WTC11 (cell line): Measurements from ENCODE around the gene EPHA6. TPM values are rescaled to one million over a fixed set of nuclear protein-coding genes. Genes with fewer than 3 reads are reported as not detected.

Experiments
- ATAC-seq: fragments of 200-7000 bp; cut with Tn5 transposase; 2 replicates; pipeline ENCODE4 v1.10.0; 2021; ENCODE audit warnings: mild to moderate bottlenecking, moderate library complexity
- CTCF ChIA-PET: fragments of 300-600 bp; sonication (Branson Sonifier 250); formaldehyde crosslinking; loops from one replicate; lab custom pipeline; 2021; ENCODE audit warnings: antibody characterized with exemption; lab: Charles Lee
- POLR2A ChIA-PET: fragments of 350-600 bp; sonication (Branson Sonifier 250); formaldehyde crosslinking; loops from one replicate; lab custom pipeline; 2021; ENCODE audit warnings: antibody characterized with exemption; lab: Charles Lee
- DNase-seq: peaks from one replicate; pipeline ENCODE4 v3.0.0; 2021; ENCODE audit warnings: low spot score
- H3K27ac Mint-ChIP-seq: 2 replicates; pipeline ENCODE4 v1.8.0; 2021; ENCODE audit warnings: mixed read lengths
- H3K27me3 Mint-ChIP-seq: 2 replicates; pipeline ENCODE4 v1.8.0; 2021; ENCODE audit warnings: low read depth, mild to moderate bottlenecking, moderate library complexity, mixed read lengths
- H3K36me3 Mint-ChIP-seq: 2 replicates; pipeline ENCODE4 v1.8.0; 2021; ENCODE audit warnings: mixed read lengths
- H3K4me1 Mint-ChIP-seq: 2 replicates; pipeline ENCODE4 v1.8.0; 2022; ENCODE audit warnings: mixed read lengths
- H3K4me3 Mint-ChIP-seq: 2 replicates; pipeline ENCODE4 v1.8.0; 2021; ENCODE audit warnings: mild to moderate bottlenecking, moderate library complexity, mixed read lengths
- H3K9me3 Mint-ChIP-seq: 2 replicates; pipeline ENCODE4 v1.8.0; 2021; ENCODE audit warnings: mixed read lengths
- CREB1 ChIP-seq: sonication (generic); formaldehyde crosslinking; IDR thresholded peaks from 2 replicates; pipeline ENCODE4 v1.8.0; 2023; ENCODE audit warnings: mild to moderate bottlenecking, missing genetic modification reagents
- CREM ChIP-seq: sonication (generic); formaldehyde crosslinking; IDR thresholded peaks from 2 replicates; pipeline ENCODE4 v1.8.1; 2022; ENCODE audit warnings: mild to moderate bottlenecking, missing genetic modification reagents, moderate library complexity
- E2F1 ChIP-seq: sonication (generic); formaldehyde crosslinking; IDR thresholded peaks from 2 replicates; pipeline ENCODE4 v1.8.0; 2022; ENCODE audit warnings: mild to moderate bottlenecking, missing genetic modification reagents
- E2F5 ChIP-seq: sonication (generic); formaldehyde crosslinking; IDR thresholded peaks from 2 replicates; pipeline ENCODE4 v1.8.1; 2022; ENCODE audit warnings: mild to moderate bottlenecking, moderate library complexity, missing genetic modification reagents
- ELF4 ChIP-seq: sonication (generic); formaldehyde crosslinking; IDR thresholded peaks from 2 replicates; pipeline ENCODE4 v1.8.1; 2022; ENCODE audit warnings: low read depth, mild to moderate bottlenecking, moderate library complexity, missing genetic modification reagents
- ERG ChIP-seq: fragments of 250-450 bp; sonication (Bioruptor Pico); IDR thresholded peaks from 2 replicates; pipeline ENCODE4 v1.8.0; 2021; ENCODE audit warnings: mild to moderate bottlenecking
- FOXK1 ChIP-seq: sonication (generic); formaldehyde crosslinking; IDR thresholded peaks from 2 replicates; pipeline ENCODE4 v1.8.0; 2022; ENCODE audit warnings: mild to moderate bottlenecking, moderate library complexity, missing genetic modification reagents
- GABPB1 ChIP-seq: sonication (generic); formaldehyde crosslinking; IDR thresholded peaks from 2 replicates; pipeline ENCODE4 v1.8.1; 2023; ENCODE audit warnings: mild to moderate bottlenecking, missing genetic modification reagents
- GRHL2 ChIP-seq: fragments of 250-450 bp; sonication (Bioruptor Pico); IDR thresholded peaks from 2 replicates; pipeline ENCODE4 v1.8.0; 2022; ENCODE audit warnings: mild to moderate bottlenecking, moderate library complexity; ENCODE audit not compliant: insufficient replicate concordance, severe bottlenecking
- JAZF1 ChIP-seq: fragments of 250-450 bp; sonication (Bioruptor Pico); IDR thresholded peaks from 2 replicates; pipeline ENCODE4 v1.9.0; 2021; ENCODE audit warnings: moderate library complexity, mild to moderate bottlenecking, inconsistent platforms
- KAT7 ChIP-seq: sonication (generic); formaldehyde crosslinking; IDR thresholded peaks from 2 replicates; pipeline ENCODE4 v1.8.1; 2023; ENCODE audit warnings: missing genetic modification reagents, mild to moderate bottlenecking, borderline replicate concordance
- MXD4 ChIP-seq: fragments of 250-450 bp; sonication (Bioruptor Pico); IDR thresholded peaks from 2 replicates; pipeline ENCODE4 v1.8.0; 2021; ENCODE audit warnings: mild to moderate bottlenecking, moderate library complexity, borderline replicate concordance
- MYBL2 ChIP-seq: sonication (generic); formaldehyde crosslinking; IDR thresholded peaks from 2 replicates; pipeline ENCODE4 v1.8.1; 2023; ENCODE audit warnings: mild to moderate bottlenecking, moderate library complexity, missing genetic modification reagents
- NFE2L1 ChIP-seq: sonication (generic); formaldehyde crosslinking; IDR thresholded peaks from 2 replicates; pipeline ENCODE4 v1.8.1; 2023; ENCODE audit warnings: missing genetic modification reagents
- NR2C2 ChIP-seq: sonication (generic); formaldehyde crosslinking; IDR thresholded peaks from 2 replicates; pipeline ENCODE4 v1.8.0; 2022; ENCODE audit warnings: mild to moderate bottlenecking, missing genetic modification reagents
- STAT6 ChIP-seq: sonication (generic); formaldehyde crosslinking; conservative IDR thresholded peaks from 2 replicates; pipeline ENCODE4 v1.8.1; 2023; ENCODE audit warnings: mild to moderate bottlenecking, low read depth, missing genetic modification reagents, moderate library complexity
- USF1 ChIP-seq: sonication (generic); formaldehyde crosslinking; IDR thresholded peaks from 2 replicates; pipeline ENCODE4 v1.8.0; 2022; ENCODE audit warnings: mild to moderate bottlenecking, missing genetic modification reagents
- USF2 ChIP-seq: sonication (generic); formaldehyde crosslinking; IDR thresholded peaks from 2 replicates; pipeline ENCODE4 v1.8.1; 2023; ENCODE audit warnings: mild to moderate bottlenecking, missing genetic modification reagents, moderate library complexity
- ZNF232 ChIP-seq: sonication (generic); formaldehyde crosslinking; IDR thresholded peaks from 2 replicates; pipeline ENCODE4 v1.8.0; 2022; ENCODE audit warnings: mild to moderate bottlenecking, missing genetic modification reagents
- ZNF263 ChIP-seq: sonication (generic); formaldehyde crosslinking; IDR thresholded peaks from 2 replicates; pipeline ENCODE4 v1.8.1; 2022; ENCODE audit warnings: low read depth, mild to moderate bottlenecking, moderate library complexity, missing genetic modification reagents
- ZNF423 ChIP-seq: fragments of 250-450 bp; sonication (Bioruptor Pico); IDR thresholded peaks from 2 replicates; pipeline ENCODE4 v2.1.2; 2022; ENCODE audit warnings: mild to moderate bottlenecking, moderate library complexity
- ZNF512 ChIP-seq: sonication (generic); formaldehyde crosslinking; IDR thresholded peaks from 2 replicates; pipeline ENCODE4 v1.8.1; 2022; ENCODE audit warnings: missing genetic modification reagents, borderline replicate concordance
- ZNF671 ChIP-seq: fragments of 250-450 bp; sonication (Bioruptor Pico); IDR thresholded peaks from 2 replicates; pipeline ENCODE4 v1.8.0; 2021; ENCODE audit warnings: mild to moderate bottlenecking
- total RNA-seq: library from RNA; stranded (reverse); gene quantifications from 3 replicates; pipeline ENCODE4 v1.2.3, GENCODE V29; 2021

The EPHA6 gene
- total RNA-seq, 1 experiment from 2014 or later, result 2.1 TPM

- ChIA-PET CTCF (no interaction called here), POLR2A (no interaction called here)
- Mint-ChIP-seq H3K4me1 (peaks cover 6% of the 10 kb centered on the region), H3K9me3 (no peaks in the 10 kb centered on the region), H3K4me3 (no peak overlapping the region), H3K27me3 (no peaks in the 10 kb centered on the region), H3K27ac (no peak overlapping the region), H3K36me3 (no peaks in the 10 kb centered on the region)
- ATAC-seq, result no peak
- DNase-seq, result no peak
- no peak for TF ChIP-seq JAZF1 (CRISPR knock-in tag)
- no peak for TF ChIP-seq STAT6 (CRISPR knock-in tag)
- no peak for TF ChIP-seq FOXK1 (CRISPR knock-in tag)
- no peak for TF ChIP-seq ZNF263 (CRISPR knock-in tag)
- no peak for TF ChIP-seq CREM (CRISPR knock-in tag)
- TF ChIP-seq E2F1, result no peak
- TF ChIP-seq ELF4 (CRISPR knock-in tag), result no peak
- TF ChIP-seq CREB1 (CRISPR knock-in tag), result no peak
- TF ChIP-seq MXD4 (CRISPR knock-in tag), result no peak
- no peak for TF ChIP-seq E2F5
- TF ChIP-seq ZNF232 (CRISPR knock-in tag), result no peak
Measured at GRCh38 chr3:97674461-97674860, 860.1 kb downstream of the EPHA6 start.

- Mint-ChIP-seq H3K4me1 (no peaks in the 10 kb centered on the region), H3K27ac (no peak overlapping the region), H3K27me3 (no peaks in the 10 kb centered on the region), H3K4me3 (no peak overlapping the region), H3K36me3 (no peaks in the 10 kb centered on the region), H3K9me3 (no peaks in the 10 kb centered on the region)
- CTCF ChIA-PET, result no interaction called here
- ATAC-seq (no peak), DNase-seq (no peak)
- no peak for TF ChIP-seq ZNF671 (CRISPR knock-in tag)
- no peak for TF ChIP-seq ZNF423 (CRISPR knock-in tag)
- TF ChIP-seq NFE2L1, result no peak
- TF ChIP-seq ZNF512, result no peak
- no peak for TF ChIP-seq GRHL2 (CRISPR knock-in tag)
- no peak for TF ChIP-seq FOXK1 (CRISPR knock-in tag)
- TF ChIP-seq USF2, result no peak
- no peak for TF ChIP-seq ERG (CRISPR knock-in tag)
- no peak for TF ChIP-seq KAT7 (CRISPR knock-in tag)
- no peak for TF ChIP-seq GABPB1 (CRISPR knock-in tag)
- TF ChIP-seq ZNF263 (CRISPR knock-in tag), result no peak
- TF ChIP-seq JAZF1 (CRISPR knock-in tag), result no peak
- no peak for TF ChIP-seq MYBL2 (CRISPR knock-in tag)
- TF ChIP-seq STAT6 (CRISPR knock-in tag), result no peak
- TF ChIP-seq NR2C2 (CRISPR knock-in tag), result no peak
- TF ChIP-seq USF1 (CRISPR knock-in tag), result no peak
- POLR2A ChIA-PET, result no interaction called here
Measured at GRCh38 chr3:97680210-97680609, 865.8 kb downstream of the EPHA6 start.
